Measurements from ENCODE around the gene GRIK3. TPM values are rescaled to one million over a fixed set of nuclear protein-coding genes. Genes with fewer than 3 reads are reported as not detected.

The GRIK3 gene
- total RNA-seq, 1 donor from 2014 or later: not detected

DNA sequence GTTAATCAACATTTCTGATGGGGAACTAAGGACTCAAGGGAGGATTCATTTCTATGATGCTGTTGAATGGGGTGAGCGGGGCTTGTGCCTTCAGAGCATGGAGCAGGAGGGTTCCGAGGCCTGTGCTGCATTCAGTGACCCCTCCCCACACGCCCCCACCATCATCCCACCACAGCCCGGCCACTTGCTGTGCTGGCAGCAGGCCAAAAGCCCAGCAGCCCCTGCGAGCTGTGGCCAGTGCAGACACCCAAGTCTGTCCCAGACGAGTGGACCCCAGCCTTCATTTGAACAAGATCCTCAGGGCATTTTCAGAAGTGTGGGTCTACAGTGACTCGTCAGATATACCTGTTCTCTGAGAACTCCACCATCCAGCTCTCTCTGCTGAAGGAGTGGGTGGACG is 242.0 kb downstream of the GRIK3 start:
- no peak for DNase-seq (ENCODE audit: low read depth in 2 of 2)

DNA sequence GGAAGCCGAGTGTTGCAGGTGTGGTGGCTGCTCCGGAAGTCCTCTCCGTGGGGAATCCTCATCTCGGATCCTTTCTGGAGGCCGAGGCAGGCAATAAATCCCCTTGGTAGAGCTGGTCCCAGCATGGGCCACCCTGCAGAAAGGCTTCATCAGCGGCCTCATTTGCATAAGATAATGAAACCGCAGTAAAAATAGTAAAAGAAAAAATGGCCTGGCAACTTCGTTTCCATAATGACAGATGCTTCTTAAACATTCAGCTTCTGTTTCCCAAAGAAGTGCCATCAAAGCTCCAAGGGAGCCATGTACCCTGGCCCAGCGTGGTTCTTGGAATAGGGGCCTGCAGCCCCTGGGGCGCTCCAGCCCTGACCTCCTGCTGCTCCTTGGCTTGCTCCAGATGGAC is 244.1 kb downstream of the GRIK3 start:
- DNase-seq (ENCODE audit: low read depth in 2 of 2): no peak

DNA sequence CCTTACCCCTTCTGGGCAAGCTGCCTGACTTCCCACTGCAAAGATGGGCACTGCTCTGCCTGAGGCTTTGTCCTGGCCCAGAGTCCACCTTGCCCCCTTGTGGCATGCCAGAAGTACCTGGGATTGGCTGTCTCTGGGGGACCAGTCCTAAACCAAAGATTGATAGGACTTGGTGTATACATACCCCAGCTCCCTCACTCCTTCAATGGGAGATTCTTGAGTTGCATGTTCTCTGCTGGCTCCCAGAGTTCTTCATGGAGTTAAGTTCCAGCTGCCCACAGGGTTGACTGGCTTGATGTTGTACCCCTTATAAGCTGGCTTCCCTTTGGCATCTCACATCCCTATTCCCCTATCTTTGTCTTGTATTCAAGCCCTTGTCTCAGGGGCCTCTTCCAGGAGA is 244.8 kb downstream of the GRIK3 start:
- DNase-seq (ENCODE audit: low read depth in 2 of 2): no peak

DNA sequence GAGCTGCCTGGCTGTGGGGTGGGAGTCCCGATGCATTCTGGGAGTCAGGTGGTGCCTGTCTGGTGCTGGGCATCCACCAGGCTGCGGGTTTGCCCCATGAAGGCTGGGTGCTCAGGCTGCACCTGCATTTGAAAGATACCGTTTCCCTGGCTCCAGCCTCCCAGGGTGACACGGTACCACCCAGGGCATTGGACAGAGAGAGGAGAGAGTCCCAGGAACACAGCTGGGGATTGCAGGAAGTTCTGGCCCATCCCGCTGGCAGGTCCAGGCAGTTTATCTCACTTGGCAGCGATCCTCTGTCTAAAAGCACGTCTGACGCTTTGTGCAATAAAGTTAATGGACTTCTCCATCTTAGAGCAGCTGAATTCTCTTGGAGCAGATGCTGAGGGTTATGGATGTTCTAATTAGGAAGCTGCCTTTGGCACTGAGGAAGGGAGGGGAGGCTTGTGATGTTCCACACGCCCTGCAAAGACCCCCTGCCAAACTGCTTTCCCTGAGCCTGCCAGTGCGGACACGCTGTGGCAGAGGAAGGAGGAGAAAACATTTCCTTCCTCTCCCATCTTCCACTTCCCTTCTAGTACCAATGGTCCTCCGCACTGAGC is 246.9 kb downstream of the GRIK3 start:
- no peak for DNase-seq (ENCODE audit: low read depth in 2 of 2)

DNA sequence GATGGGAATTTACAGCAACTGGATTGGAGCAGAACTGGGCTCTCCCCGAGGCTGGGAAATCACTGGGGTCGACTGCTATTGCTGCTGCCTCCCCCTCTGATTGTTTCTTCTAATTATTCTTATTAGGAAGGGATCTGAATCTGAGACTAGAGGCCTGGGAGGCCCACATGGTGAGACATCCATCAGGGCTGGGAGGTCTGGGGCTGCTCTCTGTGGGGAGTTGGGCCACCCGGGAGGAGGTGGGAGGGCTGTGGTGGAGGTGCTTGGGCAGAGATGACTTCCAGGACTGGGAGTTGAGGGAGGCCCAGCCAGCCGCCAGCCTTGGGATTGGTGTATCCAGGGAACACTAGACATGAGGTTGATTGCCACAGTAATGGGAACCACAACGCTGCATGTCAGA is 247.9 kb downstream of the GRIK3 start:
- DNase-seq (ENCODE audit: low read depth in 2 of 2): no peak

DNA sequence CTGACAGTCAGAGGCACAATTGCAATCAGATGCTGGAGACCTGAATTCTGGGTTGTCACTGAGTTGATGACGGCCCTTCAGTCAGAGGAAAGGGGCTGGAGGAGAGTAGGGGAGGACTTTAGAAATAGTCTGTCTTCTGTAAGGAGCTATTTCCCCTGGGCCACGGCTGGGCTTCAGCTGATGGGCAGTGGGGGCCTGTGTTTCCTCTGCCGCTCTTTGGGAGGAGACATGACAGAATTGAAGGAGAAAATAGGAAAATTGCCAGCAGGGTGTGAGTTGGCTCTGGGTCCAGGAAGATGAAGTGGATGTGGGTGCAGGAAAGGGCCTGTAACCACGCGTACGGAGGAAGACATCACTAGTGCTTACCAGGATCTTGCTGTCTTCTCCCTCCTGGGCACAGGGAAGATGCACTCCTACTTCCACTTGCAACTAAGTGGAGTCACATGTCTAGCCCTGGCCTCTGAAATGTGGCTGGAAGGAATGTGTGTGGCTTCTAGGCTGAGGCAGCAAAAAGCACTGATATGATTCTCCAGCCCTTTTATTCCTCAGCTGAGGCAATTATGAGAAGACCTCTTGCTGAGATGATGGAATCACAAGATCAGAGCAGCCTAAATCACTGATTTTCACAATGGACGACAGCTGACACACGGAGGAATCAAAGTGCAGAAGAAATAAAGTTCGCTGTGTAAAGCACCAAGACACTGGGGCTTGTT is 250.0 kb downstream of the GRIK3 start:
- DNase-seq (ENCODE audit: low read depth in 2 of 2): no peak

DNA sequence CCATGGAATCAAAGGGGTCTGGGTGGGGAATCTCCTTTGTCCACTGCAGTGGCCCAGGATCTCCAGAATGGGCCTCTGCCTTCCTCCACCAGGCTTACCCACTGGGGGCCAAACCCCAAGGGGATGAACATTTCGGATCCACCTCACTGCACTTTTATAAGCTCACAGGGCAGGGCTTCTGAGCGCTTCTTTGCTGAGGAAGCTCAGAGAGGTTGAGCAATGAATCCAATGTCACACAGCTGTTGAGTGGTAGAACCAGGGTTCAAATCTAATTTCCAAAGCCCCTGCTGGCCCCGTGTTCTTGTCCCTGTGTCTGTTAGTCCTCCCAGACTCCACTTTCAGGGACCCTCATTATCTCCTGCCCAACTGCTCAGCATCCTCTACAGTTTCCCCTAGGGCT is 250.8 kb downstream of the GRIK3 start:
- DNase-seq (ENCODE audit: low read depth in 2 of 2): no peak

DNA sequence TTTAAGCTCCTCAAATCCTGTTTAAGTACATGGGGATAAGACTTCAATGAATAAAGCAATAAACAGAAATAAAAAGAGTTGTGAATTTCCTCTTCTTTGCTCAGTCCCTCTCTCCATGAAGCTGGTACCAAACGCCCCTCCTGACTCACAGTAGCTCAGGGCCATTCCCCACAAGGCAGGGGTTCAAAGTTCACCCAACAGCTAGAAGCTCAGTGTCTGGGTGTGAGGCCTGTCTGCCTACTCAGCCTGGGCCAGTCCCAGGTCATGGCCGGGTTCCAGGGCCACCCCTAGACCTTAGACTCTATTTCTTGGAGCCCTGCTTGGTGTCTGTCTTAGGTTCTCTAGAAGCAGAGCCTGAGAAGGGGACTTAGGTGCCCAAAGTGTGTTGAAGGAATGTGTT is 251.5 kb downstream of the GRIK3 start:
- DNase-seq (ENCODE audit: low read depth in 2 of 2): no peak

DNA sequence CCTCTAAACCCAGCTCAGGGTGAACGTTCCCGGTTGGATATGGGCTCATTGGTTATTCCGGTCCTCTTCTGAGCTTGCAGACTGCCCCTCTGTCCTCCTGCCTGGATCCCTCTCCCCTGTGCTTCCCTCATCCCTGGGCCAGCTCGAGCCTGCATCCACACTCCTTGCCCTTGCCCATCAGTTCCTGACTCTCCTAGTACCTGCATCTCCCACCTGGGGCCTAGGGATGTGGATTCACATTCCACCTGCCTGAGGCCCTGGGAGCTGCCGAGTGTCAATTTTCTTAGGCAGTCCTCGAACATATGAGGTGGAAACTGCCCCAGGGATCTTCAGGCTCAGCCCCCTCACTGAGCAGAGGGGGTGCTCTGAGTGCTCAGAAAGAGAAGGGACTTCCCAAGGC is 252.2 kb downstream of the GRIK3 start:
- DNase-seq (ENCODE audit: low read depth in 2 of 2): no peak

DNA sequence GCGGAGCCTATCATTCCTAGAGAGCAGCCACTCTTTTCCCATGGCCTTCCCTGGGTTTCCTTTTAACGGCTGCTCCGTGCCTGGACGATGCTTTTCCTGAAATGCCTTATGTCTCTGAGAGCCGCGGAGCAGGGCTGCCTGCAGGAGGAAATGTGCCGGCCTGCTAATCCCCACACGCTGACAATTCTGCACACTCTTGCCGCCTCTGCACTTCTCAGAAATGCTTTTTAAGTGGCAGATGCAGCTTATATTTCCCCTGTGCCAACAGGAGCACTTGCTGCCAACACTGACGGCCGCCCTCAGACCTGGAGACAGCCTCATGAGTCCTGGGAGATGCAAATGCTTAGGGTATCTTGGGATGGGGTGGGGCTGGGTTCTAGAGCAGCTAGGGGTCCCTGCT is 253.2 kb downstream of the GRIK3 start:
- no peak for DNase-seq (ENCODE audit: low read depth in 2 of 2)

DNA sequence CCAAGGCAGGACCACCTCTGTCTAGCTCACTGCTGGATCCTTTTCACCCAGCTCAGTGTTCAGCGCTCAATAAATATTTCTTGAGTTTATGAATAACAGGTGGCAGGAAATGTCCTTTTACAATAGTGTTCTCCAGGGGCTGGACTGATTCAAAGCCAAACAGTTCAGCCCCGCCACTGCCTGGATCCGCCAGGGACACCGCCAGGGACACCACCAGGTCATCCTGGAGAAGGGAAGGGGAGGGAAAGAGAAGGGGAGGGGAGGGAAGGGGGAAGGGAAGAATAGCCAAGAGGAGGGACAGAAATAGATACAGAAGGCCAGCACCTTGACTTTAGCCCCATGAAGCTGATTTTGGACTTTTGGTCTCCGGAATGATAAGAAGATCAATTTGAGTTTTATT is 255.6 kb downstream of the GRIK3 start:
- no peak for DNase-seq (ENCODE audit: low read depth in 2 of 2)

DNA sequence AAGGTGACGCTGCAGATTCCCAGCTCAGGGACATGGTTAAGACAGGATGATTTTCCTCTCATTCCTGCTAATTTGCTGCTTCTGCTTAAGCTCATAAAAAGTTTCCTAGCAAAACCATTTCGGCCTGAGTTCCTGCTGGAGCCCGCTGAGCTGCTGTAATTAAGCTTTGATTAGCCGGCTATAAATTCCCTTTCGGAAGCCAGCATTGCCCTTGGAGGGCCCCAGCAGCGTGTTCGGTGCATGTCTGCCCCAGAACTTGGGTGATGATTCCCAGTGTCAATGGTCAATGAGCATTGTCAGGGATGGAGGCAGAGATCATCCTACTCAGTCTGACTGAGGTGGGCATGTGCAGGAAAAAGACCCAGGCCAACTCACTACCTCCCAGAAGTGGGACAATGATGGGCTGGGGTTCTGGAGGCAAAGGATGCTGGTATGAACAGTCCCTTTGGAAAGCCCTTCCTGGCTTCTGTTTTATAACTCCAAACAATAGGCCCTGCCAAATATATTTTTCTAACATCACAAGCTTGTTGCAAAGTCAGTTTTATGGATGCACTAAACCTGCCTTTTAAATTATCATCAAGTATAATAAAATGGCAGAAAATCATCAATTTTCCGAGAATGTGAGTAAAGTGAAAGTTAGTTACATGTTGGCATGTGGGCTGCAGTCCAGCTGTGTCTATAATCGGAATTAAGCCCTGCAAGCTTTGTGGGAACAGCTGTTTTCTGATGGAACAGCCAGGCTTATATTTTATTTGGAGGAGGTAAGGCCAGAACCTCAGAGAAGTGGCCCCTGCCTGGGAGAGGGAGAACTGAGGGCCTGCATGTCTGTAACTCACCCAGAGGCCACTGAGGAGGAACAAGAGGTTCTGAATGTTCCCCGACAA is 257.1 kb downstream of the GRIK3 start:
- no peak for DNase-seq (ENCODE audit: low read depth in 2 of 2)

DNA sequence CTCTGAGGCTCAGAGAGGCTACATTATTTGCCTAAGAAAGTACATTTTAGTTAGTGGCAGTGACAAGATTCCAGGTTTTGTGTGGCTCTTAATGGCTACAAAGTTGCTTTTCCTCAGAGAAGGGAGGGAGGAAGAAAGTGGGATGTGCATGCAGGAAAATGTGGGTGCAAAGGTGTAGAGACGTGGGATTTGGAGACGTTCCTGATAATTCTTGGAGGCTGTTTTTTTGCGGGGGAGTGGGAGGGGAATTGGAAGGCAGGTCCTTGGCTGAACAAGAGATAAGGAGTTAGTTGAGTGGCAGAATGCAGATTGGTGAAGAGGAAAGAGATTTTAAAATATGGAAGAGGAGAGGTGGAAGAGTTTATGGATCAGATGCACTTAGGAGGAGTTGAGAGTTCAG is 258.1 kb downstream of the GRIK3 start:
- no peak for DNase-seq (ENCODE audit: low read depth in 2 of 2)

DNA sequence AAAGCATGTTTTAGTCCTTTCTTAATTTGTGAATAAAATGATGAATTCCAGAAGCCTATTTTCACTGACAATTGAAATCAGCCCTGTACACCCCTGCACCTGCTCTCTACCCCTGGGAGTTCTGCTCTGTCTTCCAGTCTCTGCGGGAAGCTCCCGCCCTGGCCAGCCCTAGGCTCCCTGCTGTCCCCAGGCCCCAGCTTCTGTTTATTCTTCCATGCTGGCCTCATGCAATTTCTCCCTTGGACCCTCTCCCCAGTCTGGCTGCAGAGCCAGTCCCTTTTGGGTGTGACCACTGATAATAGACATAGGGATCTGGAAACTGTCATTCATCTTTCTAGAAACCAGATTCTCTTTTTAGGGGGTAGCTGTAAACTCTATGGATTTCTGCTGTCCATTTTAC is 258.6 kb downstream of the GRIK3 start:
- no peak for DNase-seq (ENCODE audit: low read depth in 2 of 2)

DNA sequence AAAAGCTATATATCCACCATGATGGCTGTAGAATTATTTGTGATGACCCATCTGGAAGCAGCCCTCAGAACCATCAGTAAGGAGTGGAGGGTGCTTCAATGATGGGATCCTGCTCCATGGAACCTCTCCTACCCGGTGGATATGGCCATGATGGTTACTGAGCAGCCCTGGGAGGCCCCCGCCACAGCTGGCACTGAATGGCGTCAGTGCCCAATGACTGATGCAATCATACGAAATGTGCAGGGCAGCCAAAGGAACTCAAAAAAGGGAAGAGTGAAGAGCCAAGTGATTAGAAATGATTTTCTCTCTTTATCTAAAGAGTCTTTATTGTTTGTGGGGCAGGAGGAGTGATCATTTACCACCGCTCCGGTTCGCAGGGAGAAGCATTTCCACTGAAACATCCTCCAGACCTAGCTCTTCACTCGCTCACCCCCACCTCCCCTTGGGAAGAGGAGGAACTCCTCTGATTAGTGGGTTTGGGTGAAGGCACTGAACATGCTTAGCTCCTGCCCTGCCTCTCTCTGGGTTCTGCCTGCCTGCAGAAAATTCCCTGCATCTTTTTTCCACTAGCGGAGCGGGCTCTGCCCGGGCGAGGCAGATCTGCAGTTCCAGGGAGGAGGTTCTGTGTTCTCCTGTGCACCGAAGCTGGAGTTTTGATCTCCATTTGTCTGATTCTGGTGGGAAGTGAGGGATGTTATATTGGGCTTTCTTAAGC is 260.3 kb downstream of the GRIK3 start:
- no peak for DNase-seq (ENCODE audit: low read depth in 2 of 2)

DNA sequence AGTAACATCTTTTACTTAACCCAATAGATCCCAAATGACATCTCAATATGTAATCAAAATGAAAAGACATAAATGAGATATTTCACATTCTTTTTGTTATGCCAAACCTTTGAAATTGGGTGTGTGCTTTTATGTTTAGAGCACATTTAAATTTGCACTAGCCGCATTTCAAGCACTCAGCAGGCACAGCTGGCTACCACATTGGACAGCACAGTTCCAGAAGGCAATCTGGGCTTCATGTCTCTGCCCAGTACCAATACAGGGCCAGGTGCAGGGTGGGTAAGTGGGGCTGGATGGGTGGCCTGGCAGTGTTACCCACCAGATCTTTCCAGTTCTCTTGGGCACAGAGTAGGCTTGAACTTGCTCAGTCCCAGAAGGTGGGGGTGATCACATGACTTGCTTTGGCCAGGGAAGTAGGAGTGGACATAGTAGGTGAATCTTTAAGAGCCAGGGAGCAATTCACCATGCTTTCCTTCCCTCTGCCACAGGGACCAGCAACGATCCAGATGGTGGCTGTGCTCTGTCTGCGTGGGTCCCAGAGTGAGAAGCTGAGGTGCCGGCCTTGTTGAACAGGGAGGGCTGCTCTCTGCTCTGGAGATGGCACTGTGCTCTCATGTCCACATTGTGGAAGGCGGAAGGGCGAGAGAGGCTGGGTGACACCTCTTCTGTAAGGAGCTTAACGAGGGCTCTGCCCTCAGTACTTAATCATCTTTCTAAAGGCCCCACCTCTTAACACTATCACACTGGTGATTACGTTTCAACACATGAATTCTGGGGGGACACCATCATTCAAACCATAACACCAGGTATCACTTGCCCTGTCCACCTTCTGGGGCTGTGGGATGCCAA is 261.4 kb downstream of the GRIK3 start:
- DNase-seq (ENCODE audit: low read depth in 2 of 2): no peak

DNA sequence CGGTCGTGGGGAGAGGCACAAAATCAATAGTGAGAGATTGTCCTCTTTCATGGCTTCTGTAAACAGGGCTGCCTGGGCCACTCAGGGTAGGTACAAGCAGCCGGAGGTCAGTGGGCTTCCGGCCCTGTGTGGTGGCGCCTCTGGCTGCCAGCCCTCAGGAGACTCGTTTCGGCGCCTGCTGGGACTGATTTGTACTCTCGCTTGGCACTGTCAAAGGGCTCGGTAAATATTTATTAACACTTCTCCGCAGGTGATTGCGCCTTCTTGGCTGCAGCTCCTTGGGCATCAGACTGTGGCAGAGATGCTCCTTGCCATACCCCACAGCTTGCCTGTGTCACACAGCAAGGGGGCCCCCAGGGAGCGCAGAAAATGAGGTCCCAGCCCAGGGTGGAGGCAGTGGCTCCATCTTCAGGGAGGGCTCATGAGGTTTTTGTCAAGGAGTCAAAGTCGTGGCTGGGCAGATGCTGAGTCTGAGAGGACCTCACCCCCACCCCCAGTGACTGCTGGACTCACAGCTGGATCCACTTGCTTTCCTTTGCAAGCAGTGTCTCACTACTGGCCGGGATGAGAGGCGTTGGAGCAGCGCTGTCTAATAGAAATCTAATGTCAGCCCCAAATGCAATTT is 262.5 kb downstream of the GRIK3 start:
- no peak for DNase-seq (ENCODE audit: low read depth in 2 of 2)

DNA sequence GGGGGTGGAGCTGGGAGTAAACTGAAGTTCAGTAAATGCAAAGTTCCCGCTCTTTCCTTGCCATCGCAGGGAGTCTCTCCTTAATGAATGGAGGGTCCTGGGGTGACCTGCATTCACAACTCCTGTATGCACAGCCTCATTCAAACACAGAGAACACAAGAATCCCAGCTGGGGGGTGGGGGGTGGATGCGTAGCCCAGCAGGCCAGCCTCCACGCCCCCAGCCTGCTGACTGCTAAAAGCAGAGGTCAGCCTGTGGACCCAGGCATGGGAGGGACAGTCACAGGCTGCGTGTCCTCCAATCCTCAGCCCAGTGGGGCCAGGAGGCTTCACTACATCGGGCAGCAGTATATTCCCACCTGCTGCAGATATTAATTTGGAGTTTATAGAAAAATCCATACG is 263.1 kb downstream of the GRIK3 start:
- no peak for DNase-seq (ENCODE audit: low read depth in 2 of 2)

DNA sequence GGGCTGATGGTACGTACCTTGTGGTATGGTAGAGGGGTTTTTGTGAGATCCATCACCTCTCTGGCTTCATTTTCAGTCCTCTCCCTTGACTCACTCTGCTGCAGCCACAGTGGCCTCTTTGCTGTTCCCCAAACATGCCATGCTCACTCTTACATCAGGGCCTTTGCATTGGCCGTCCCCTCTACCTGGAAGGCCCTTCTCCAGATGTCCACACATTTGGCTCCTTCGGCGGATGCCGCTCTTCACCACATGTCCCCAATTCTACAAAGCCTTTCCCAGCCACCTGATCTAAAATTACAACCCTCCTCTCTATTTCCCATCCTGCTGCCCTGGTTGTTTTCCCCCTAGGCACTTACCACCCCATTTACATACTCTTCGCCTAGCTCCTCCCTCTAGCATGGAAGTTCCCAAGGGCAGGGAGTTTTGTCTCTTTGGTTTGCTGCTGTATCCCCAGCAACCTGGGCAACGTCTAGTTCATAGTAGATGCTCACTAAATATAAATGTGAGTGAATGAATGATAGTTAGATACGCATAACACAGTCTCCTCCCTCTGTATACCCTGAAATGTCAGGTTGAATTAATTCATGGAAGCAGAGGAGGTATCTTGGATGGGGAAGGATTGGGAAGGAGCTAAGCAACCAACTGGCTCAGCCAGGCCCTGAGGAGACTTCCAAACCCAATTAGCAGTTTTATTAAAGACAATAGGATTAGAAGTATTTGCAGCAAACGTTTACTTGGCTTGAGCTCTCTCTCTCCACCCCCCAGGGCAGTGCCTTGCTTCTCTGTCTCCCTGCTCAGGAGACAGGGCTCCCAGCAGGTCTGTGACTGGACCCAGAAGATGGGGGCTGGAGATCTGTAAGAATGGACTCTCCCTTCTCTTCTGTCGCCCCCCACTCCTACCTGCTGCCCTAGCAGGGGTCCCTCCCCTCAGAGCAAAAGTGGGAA is 264.2 kb downstream of the GRIK3 start:
- no peak for DNase-seq (ENCODE audit: low read depth in 2 of 2)
